Loucy (cell line): ENCODE measurements around the gene DACT1.

Experiments used
- H2AFZ ChIP-seq: fragments of 200-600 bp; sonication (generic); 2 replicates; pipeline ENCODE4 v1.6.0; 2016; ENCODE audit warnings: antibody characterized with exemption, mild to moderate bottlenecking, low read length, moderate library complexity
- H3F3A ChIP-seq: fragments of 200-600 bp; 2 replicates; pipeline ENCODE4 v1.6.0; 2016; ENCODE audit warnings: antibody characterized with exemption, low read depth, mild to moderate bottlenecking
- H3K27me3 ChIP-seq: fragments of 200-600 bp; sonication (generic); 2 replicates; pipeline ENCODE4 v1.6.1; 2014; ENCODE audit warnings: low read length, mild to moderate bottlenecking; ENCODE audit not compliant: insufficient read depth, poor library complexity, severe bottlenecking
- H3K36me3 ChIP-seq: fragments of 200-600 bp; sonication (generic); 2 replicates; pipeline ENCODE4 v1.6.1; 2016; ENCODE audit warnings: low read length; ENCODE audit not compliant: insufficient read depth
- H3K4me1 ChIP-seq: fragments of 200-600 bp; sonication (generic); 2 replicates; pipeline ENCODE4 v1.5.1; 2014; ENCODE audit warnings: low read length, mild to moderate bottlenecking; ENCODE audit not compliant: insufficient read depth, poor library complexity, severe bottlenecking
- H3K4me2 ChIP-seq: fragments of 200-600 bp; sonication (generic); 2 replicates; pipeline ENCODE4 v1.6.0; 2014; ENCODE audit warnings: antibody characterized with exemption, low read length, low read depth, mild to moderate bottlenecking; ENCODE audit not compliant: poor library complexity, severe bottlenecking
- H3K4me3 ChIP-seq: fragments of 200-600 bp; sonication (generic); 2 replicates; pipeline ENCODE4 v1.5.1; 2014; ENCODE audit warnings: low read length, mild to moderate bottlenecking, mixed read lengths; ENCODE audit not compliant: poor library complexity, severe bottlenecking
- H3K79me2 ChIP-seq: fragments of 200-600 bp; sonication (generic); 2 replicates; pipeline ENCODE4 v1.6.1; 2014; ENCODE audit warnings: low read length; ENCODE audit not compliant: insufficient read depth
- H3K9ac ChIP-seq: fragments of 200-600 bp; sonication (generic); 2 replicates; pipeline ENCODE4 v1.6.0; 2014; ENCODE audit warnings: mild to moderate bottlenecking, low read depth, low read length, moderate library complexity; ENCODE audit not compliant: poor library complexity, severe bottlenecking
- H3K9me2 ChIP-seq: fragments of 200-600 bp; sonication (generic); replicated peaks from 2 replicates; pipeline ENCODE4 v1.6.1; 2016; ENCODE audit warnings: low read depth, low read length, mixed read lengths
- H3K9me3 ChIP-seq: fragments of 200-600 bp; sonication (generic); 2 replicates; pipeline ENCODE4 v1.6.1; 2014; ENCODE audit warnings: mild to moderate bottlenecking, antibody characterized with exemption, low read length, low read depth; ENCODE audit not compliant: insufficient read depth
- H4K20me1 ChIP-seq: fragments of 200-600 bp; sonication (generic); 2 replicates; pipeline ENCODE4 v1.6.0; 2014; ENCODE audit warnings: antibody characterized with exemption, low read length, mild to moderate bottlenecking; ENCODE audit not compliant: insufficient read depth, poor library complexity, severe bottlenecking
- CTCF ChIP-seq: fragments of 200-600 bp; sonication (generic); conservative IDR thresholded peaks from 2 replicates; pipeline ENCODE4 v1.5.1; 2014; ENCODE audit warnings: mild to moderate bottlenecking, antibody characterized with exemption, low read length
- EZH2phosphoT487 ChIP-seq: fragments of 200-600 bp; IDR thresholded peaks from 2 replicates; pipeline ENCODE4 v1.6.1; 2018; ENCODE audit warnings: antibody characterized with exemption, mild to moderate bottlenecking, moderate library complexity, borderline replicate concordance

Gene DACT1

GRCh38 chr14:58668848-58669480 is 31.2 kb downstream of the DACT1 start:
- Histone ChIP-seq H3K9me2 (no peaks in the 10 kb centered on the region), H3K4me2 (no peak overlapping the region), H3F3A (no peaks in the 10 kb centered on the region), H4K20me1 (no peaks in the 10 kb centered on the region), H2AFZ (no peak overlapping the region), H3K9me3 (no peaks in the 10 kb centered on the region), H3K36me3 (no peaks in the 10 kb centered on the region), H3K4me1 (no peaks in the 10 kb centered on the region), H3K4me3 (no peak overlapping the region), H3K27me3 (no peaks in the 10 kb centered on the region), H3K79me2 (no peaks in the 10 kb centered on the region), H3K9ac (no peak overlapping the region)
- no peak for TF ChIP-seq EZH2phosphoT487
- TF ChIP-seq CTCF = no peak

DNA sequence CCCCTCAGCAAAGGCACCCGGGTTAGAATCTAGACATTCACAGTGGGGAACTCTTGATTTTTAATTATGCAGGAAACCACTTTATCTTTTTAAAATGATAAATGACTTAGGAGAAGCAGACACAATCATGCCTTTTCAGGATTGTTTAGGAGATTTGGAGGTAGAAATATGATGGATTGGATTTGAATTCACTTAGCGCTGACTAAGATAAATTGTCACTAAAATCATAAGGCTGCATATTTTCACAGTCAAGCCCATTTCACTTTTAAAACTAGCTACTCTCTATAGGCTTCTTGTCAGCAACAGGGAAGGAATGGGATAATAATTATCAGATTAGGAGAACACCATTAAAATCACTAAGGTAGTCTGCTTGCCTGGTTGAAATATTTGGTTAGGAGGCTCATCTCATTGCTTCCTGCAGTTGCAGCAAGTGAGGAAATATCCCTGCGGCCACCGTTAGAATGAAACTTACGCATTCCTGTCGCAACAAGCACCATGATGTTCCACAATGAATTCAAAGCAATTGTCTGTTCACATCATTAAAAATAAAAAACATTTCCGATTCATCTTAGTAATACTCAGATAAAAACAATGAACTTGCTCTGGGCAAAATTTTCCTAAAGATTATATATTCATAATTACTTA is 31.9 kb downstream of the DACT1 start:
- H3K9ac ChIP-seq = no peak overlapping the region
- H3F3A ChIP-seq = no peaks in the 10 kb centered on the region
- no peaks in the 10 kb centered on the region for H3K9me3 ChIP-seq
- H2AFZ ChIP-seq = no peak overlapping the region
- TF ChIP-seq EZH2phosphoT487 (no peak), CTCF (no peak)
- no peak overlapping the region for H3K4me2 ChIP-seq
- H3K27me3 ChIP-seq = no peaks in the 10 kb centered on the region
- no peaks in the 10 kb centered on the region for H3K4me1 ChIP-seq
- no peaks in the 10 kb centered on the region for H3K36me3 ChIP-seq
- H4K20me1 ChIP-seq = no peaks in the 10 kb centered on the region
- no peak overlapping the region for H3K4me3 ChIP-seq
- H3K9me2 ChIP-seq = no peaks in the 10 kb centered on the region
- H3K79me2 ChIP-seq = no peaks in the 10 kb centered on the region

DNA sequence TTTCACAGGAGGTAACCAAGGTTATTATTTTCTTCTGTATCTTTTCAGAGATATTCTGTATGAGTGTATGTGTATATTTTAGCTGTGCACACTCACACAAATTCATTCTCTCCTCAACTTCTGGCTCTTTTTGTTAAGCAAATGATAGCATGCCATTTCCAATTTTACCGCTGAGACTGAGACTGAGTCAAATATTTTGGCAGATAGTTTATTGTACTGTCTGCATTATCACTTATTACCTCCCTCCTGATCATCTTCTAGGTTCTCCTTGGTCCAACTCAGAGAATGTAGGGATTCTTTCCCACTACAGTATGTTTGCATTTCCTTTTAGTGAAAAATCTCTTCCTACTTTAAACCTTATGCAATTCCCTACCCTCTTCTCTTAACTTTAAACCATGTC is 33.3 kb downstream of the DACT1 start:
- Histone ChIP-seq H3K9ac (no peak overlapping the region), H3K9me3 (no peaks in the 10 kb centered on the region), H3F3A (no peaks in the 10 kb centered on the region), H2AFZ (no peak overlapping the region), H3K79me2 (no peaks in the 10 kb centered on the region), H3K36me3 (no peaks in the 10 kb centered on the region), H3K4me1 (no peaks in the 10 kb centered on the region), H3K27me3 (no peaks in the 10 kb centered on the region), H4K20me1 (no peaks in the 10 kb centered on the region), H3K9me2 (no peaks in the 10 kb centered on the region), H3K4me2 (no peak overlapping the region), H3K4me3 (no peak overlapping the region)
- TF ChIP-seq CTCF = no peak
- TF ChIP-seq EZH2phosphoT487 = no peak
